Measurements from ENCODE around the gene MRRF. TPM values are rescaled to one million over a fixed set of nuclear protein-coding genes. Genes with fewer than 3 reads are reported as not detected.

MRRF gene
- total and polyA plus RNA-seq, 2 experiments from 2014 or later, result 23.7 to 30.8 TPM

DNA sequence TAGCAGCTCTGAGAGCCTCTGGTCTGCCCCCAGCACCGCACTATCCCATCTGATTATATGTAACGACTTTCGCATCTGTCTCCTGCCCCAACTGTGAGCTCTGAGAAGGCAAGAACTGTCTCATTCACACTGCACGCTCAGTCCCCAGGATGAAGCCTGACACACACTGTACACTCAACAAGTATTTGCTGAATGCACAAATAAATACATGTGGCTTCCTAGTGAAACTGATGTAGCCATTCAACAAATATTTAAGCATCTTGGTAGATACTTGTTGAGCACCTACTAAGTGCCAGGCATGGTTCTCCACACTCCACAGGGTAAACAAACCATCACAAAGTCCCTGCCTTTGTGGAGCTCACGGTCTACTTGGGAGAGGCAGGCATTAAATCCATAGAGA, 71.5 kb downstream of the MRRF start:
- Histone ChIP-seq H2AFZ (no peak overlapping the region), H3K9me3 (ENCODE audit: low read depth) (no peaks in the 10 kb centered on the region), H3K4me3 (no peak overlapping the region), H3K4me2 (ENCODE audit: unreplicated experiment) (no peak overlapping the region), H3F3A (ENCODE audit: insufficient read depth) (no peaks in the 10 kb centered on the region), H3K36me3 (ENCODE audit: low read depth) (no peaks in the 10 kb centered on the region), H3K9me2 (ENCODE audit: insufficient read depth) (no peaks in the 10 kb centered on the region), H4K20me1 (ENCODE audit: insufficient read depth) (no peaks in the 10 kb centered on the region), H3K4me1 (ENCODE audit: insufficient read depth) (no peaks in the 10 kb centered on the region), H3K27ac (no peak overlapping the region), H3K79me2 (ENCODE audit: insufficient read depth) (no peaks in the 10 kb centered on the region), H3K27me3 (replicated peaks; ENCODE audit: insufficient read depth) (no peaks in the 10 kb centered on the region), H3K9ac (no peak overlapping the region)
- 75 to 78% methylated on average over 5 of the region's 5 CpGs for WGBS, 2 experiments (ENCODE audit: low coverage in 1 of 2, low lambda C conversion rate in 2 of 2, missing lambda C conversion rate in 2 of 2)
- in situ Hi-C loops (cut with MboI), result no loop called here
- DNase-seq, result no peak
- TF ChIP-seq EZH2phosphoT487 (IDR thresholded peaks at IDR 0.05; ENCODE audit: insufficient read depth, low read depth), result no peak
- TF ChIP-seq EZH2 (IDR thresholded peaks at IDR 0.05; ENCODE audit: insufficient read depth, poor library complexity, severe bottlenecking), result no peak

DNA sequence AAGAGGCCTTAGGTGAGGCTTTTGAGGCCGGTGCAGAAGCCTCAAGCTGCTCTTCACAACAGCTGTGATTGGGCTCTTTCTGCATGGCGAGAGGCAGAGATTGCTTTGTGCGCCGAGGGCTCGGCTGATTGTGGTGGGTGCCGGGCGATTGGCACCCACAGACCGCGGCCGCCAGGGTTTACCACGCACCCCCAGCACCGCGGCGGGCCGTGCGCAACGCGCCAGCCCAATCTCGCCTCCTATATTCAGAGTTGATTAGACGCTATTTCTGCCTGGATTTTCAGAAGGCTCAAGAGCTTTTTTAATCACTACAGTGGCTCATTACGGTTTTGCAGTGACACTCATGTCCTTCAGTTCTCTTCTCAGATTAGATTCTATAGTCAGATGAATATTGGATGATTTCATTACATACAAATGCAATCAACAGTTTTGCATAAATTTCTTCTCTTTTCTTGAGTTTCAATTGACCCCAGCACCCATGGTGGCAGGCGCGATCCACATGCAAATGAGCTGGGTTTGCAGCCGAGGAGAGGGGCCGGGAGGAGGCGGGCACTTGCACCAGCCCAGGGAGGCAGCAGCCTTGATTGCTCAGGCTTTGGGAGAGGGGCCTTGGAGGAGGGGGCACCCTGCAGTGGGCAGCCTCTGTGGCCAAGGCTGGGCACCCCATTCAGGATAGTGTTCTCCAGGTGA, 72.3 kb downstream of the MRRF start:
- Histone ChIP-seq H3K9me3 (ENCODE audit: low read depth) (no peaks in the 10 kb centered on the region), H3K4me1 (ENCODE audit: insufficient read depth) (no peaks in the 10 kb centered on the region), H3K27me3 (replicated peaks; ENCODE audit: insufficient read depth) (no peaks in the 10 kb centered on the region), H4K20me1 (ENCODE audit: insufficient read depth) (no peaks in the 10 kb centered on the region), H3K27ac (no peak overlapping the region), H3K4me2 (ENCODE audit: unreplicated experiment) (no peak overlapping the region), H3K79me2 (ENCODE audit: insufficient read depth) (no peaks in the 10 kb centered on the region), H3K4me3 (no peak overlapping the region), H3F3A (ENCODE audit: insufficient read depth) (no peaks in the 10 kb centered on the region), H3K9ac (no peak overlapping the region), H3K9me2 (ENCODE audit: insufficient read depth) (no peaks in the 10 kb centered on the region), H3K36me3 (ENCODE audit: low read depth) (no peaks in the 10 kb centered on the region), H2AFZ (no peak overlapping the region)
- DNase-seq, result no peak
- in situ Hi-C loops (cut with MboI), result no loop called here
- no peak for TF ChIP-seq EZH2phosphoT487 (IDR thresholded peaks at IDR 0.05; ENCODE audit: insufficient read depth, low read depth)
- no peak for TF ChIP-seq EZH2 (IDR thresholded peaks at IDR 0.05; ENCODE audit: insufficient read depth, poor library complexity, severe bottlenecking)
- WGBS, 2 experiments (ENCODE audit: low coverage in 1 of 2, low lambda C conversion rate in 2 of 2, missing lambda C conversion rate in 2 of 2), result 61% methylated on average over 26 of the region's 26 CpGs

DNA sequence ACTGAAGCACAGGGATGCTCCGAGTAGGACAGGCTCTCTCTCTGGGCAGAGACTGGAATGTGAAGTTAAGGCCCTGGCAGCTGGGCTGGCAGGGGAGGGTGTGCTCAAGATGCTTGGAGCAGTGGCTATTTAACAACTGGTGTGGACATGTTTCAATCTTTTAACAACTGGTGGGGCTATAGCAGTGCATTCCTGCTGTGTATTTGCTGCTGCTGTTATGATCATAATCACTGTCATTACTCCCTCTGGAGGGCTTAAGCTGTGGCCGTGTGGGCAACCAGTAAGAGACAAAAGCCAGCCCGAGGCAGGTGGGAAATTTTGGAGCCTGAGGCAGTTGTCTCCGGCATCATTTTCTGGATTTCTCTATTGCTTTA, 72.9 kb downstream of the MRRF start:
- WGBS, 2 experiments (ENCODE audit: low coverage in 1 of 2, low lambda C conversion rate in 2 of 2, missing lambda C conversion rate in 2 of 2), result 49 to 59% methylated on average over 4 of the region's 4 CpGs

DNA sequence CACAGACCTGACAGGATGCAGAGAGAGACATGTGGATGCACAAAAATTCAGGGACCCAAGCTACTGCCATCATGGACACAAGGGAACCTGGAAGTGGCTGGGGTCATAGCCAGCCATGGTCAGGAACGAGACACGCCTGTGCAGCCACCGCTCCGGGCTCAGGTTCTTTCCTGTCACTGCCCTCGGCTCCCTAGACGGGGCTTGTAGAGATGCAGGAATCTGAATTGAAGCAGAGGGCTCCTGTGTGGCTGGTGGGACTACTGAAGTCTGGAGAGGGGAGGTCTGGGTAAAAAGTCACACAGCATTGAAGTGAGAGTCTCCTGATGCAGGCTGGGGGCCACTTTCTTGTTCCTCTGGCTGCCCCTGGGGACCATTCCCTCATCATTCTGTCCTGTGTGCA, 73.9 kb downstream of the MRRF start:
- no peak for TF ChIP-seq EZH2 (IDR thresholded peaks at IDR 0.05; ENCODE audit: insufficient read depth, poor library complexity, severe bottlenecking)
- no peak for TF ChIP-seq EZH2phosphoT487 (IDR thresholded peaks at IDR 0.05; ENCODE audit: insufficient read depth, low read depth)
- no peaks in the 10 kb centered on the region for H3K9me3 ChIP-seq (ENCODE audit: low read depth)
- H3K27ac ChIP-seq, result no peak overlapping the region
- no peak overlapping the region for H3K4me2 ChIP-seq (ENCODE audit: unreplicated experiment)
- no peaks in the 10 kb centered on the region for H3F3A ChIP-seq (ENCODE audit: insufficient read depth)
- no peak overlapping the region for H2AFZ ChIP-seq
- H4K20me1 ChIP-seq (ENCODE audit: insufficient read depth), result no peaks in the 10 kb centered on the region
- H3K4me1 ChIP-seq (ENCODE audit: insufficient read depth), result no peaks in the 10 kb centered on the region
- DNase-seq, result no peak
- H3K27me3 ChIP-seq (replicated peaks; ENCODE audit: insufficient read depth), result no peaks in the 10 kb centered on the region
- H3K9ac ChIP-seq, result no peak overlapping the region
- H3K4me3 ChIP-seq, result no peak overlapping the region
- 76% methylated on average over 6 of the region's 6 CpGs for WGBS, 2 experiments (ENCODE audit: low coverage in 1 of 2, low lambda C conversion rate in 2 of 2, missing lambda C conversion rate in 2 of 2)
- H3K9me2 ChIP-seq (ENCODE audit: insufficient read depth), result no peaks in the 10 kb centered on the region
- no peaks in the 10 kb centered on the region for H3K79me2 ChIP-seq (ENCODE audit: insufficient read depth)
- in situ Hi-C loops (cut with MboI), result no loop called here
- no peaks in the 10 kb centered on the region for H3K36me3 ChIP-seq (ENCODE audit: low read depth)

More for the DNA sequence above, 72.9 kb downstream of the MRRF start:
- Histone ChIP-seq H3K9me2 (ENCODE audit: insufficient read depth) (no peaks in the 10 kb centered on the region), H3K27ac (no peak overlapping the region), H2AFZ (no peak overlapping the region), H3K9ac (no peak overlapping the region), H3K79me2 (ENCODE audit: insufficient read depth) (no peaks in the 10 kb centered on the region), H3K4me1 (ENCODE audit: insufficient read depth) (no peaks in the 10 kb centered on the region), H3F3A (ENCODE audit: insufficient read depth) (no peaks in the 10 kb centered on the region), H3K4me2 (ENCODE audit: unreplicated experiment) (no peak overlapping the region), H3K9me3 (ENCODE audit: low read depth) (no peaks in the 10 kb centered on the region), H3K4me3 (no peak overlapping the region), H4K20me1 (ENCODE audit: insufficient read depth) (no peaks in the 10 kb centered on the region), H3K27me3 (replicated peaks; ENCODE audit: insufficient read depth) (no peaks in the 10 kb centered on the region), H3K36me3 (ENCODE audit: low read depth) (no peaks in the 10 kb centered on the region)
- in situ Hi-C loops (cut with MboI), result no loop called here
- TF ChIP-seq EZH2phosphoT487 (IDR thresholded peaks at IDR 0.05; ENCODE audit: insufficient read depth, low read depth) (no peak), EZH2 (IDR thresholded peaks at IDR 0.05; ENCODE audit: insufficient read depth, poor library complexity, severe bottlenecking) (no peak)
- DNase-seq, result no peak
